Motor neuron (in vitro differentiated cells): ENCODE measurements around the gene VPS29. TPM values are rescaled to one million over a fixed set of nuclear protein-coding genes. Genes with fewer than 3 reads are reported as not detected.
"Not testable (repeated sequence)": the region's sequence is repeated elsewhere in the genome, so short reads cannot be mapped to it uniquely, and the experiment has no call there.

Source experiments
- ATAC-seq, 8 experiments: fragments of 200-7000 bp; cut with Tn5 transposase; replicated peaks in 6 of 8; 2 replicates each; pipeline ENCODE4 v1.8.0; 2021; ENCODE audit warnings: mild to moderate bottlenecking in 8 of 8, moderate library complexity in 8 of 8
- H3K27ac ChIP-seq, 2 donors: fragments of 250-450 bp; sonication (Bioruptor Pico); 2 replicates each; pipeline ENCODE4 v1.9.0; 2021; ENCODE audit warnings: antibody characterized with exemption in 2 of 2, mild to moderate bottlenecking in 2 of 2, moderate library complexity in 1 of 2
- H3K4me1 ChIP-seq, 2 donors: fragments of 250-450 bp; sonication (Bioruptor Pico); replicated peaks in 1 of 2; 2 replicates each; pipeline ENCODE4 v1.6.1; 2021; ENCODE audit warnings: antibody characterized with exemption in 2 of 2, mild to moderate bottlenecking in 2 of 2, moderate library complexity in 1 of 2
- H3K4me3 ChIP-seq, 5 donors: fragments of 250-450 bp; sonication (Bioruptor Pico); 2 replicates each; pipeline ENCODE4 v1.9.0; 2021; ENCODE audit warnings: antibody characterized with exemption in 5 of 5, mild to moderate bottlenecking in 5 of 5, moderate library complexity in 4 of 5
- WGBS, 10 experiments: fragments of 450-650 bp; shearing (Covaris generic); methylation state at CpG; one replicate each; pipeline ENCODE4 v1.0.0; 2022; 5-methylcytosine and 5-hydroxymethylcytosine counted together
- in situ Hi-C, 9 experiments: fragments of 400-800 bp; cut with MboI; loops; one replicate each; pipeline ENCODE4 v1.15.0; 2021; ENCODE audit warnings: low sequenced_read_pairs in 9 of 9, low pct_unique_long_range_greater_than_20kb in 2 of 9; ENCODE audit not compliant: unreplicated experiment in 9 of 9
- total RNA-seq, 8 experiments: library from RNA; unstranded; fragments of 300-600 nt; gene quantifications; 2 replicates each; pipeline versions ENCODE4 v1.2.3 to v1.2.4, GENCODE V29; 2022

VPS29 gene
- total RNA-seq, result 100 to 1,000 TPM in 1 of 8 experiments, 10 to 100 TPM in 7; 54.2 to 110 (median 83.7) TPM

DNA sequence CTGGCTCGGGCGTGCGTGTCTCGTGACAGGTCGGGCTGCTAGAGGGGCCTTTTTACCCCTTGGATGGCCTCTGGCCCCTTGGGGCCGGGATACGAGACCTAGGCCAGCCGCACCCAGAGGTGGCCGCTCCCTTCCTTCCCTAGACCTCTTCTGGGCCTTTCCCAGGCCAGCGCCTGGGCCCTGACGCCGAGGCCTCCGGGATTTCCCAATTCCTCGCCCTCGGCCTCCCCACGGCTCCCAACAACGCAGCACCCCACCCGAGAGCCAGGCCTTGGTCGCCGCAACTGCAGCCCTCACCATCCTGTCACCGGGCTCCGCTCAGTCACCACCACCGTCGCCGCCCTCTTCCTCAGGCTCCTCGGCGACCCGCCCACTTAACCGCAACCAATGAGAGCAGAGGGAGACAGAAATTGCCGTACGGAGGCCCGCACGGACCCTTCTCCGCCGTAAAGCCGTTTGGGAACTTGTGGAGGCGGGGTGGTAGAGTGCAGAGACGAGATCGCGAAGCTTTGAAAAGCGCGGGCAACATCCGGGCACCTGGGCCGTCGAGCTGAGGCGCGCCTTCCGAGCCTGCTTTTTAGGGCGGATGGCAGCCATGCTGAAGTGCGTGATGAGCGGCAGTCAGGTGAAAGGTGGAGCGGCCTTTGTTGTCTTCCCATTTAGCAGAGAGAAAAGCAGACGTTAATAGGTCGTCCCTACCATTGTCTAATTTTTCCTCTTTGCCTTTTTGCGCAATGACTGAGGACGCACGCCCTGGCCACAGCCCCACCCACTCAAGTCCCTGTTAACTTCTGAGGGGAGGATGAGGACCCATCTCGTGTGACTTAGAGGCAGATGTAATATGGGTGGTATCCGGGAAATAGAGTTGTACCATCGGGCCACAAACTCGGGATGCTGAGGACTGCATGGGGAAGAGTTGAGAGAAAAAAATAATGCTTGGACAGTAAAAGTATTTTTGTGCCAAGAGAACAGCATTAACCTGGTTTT, at the start of gene VPS29, which contains the start of gene RAD9B:
TSS of gene VPS29 (minus strand) at position 360 of the 987 bp plus-strand sequence. CDS start at position 300, 60 bp downstream.
TSS of gene RAD9B (plus strand) at position 580 of the 987 bp plus-strand sequence. CDS start at position 587, 7 bp downstream.
- peak within 1 kb of the TSS; percentile 72 to 87 for H3K27ac ChIP-seq
- WGBS, 10 experiments, result 2 to 100% (median 45%) methylated on average over 1 to 35 of the region's 61 CpGs
- H3K4me1 ChIP-seq, result peaks cover 17 to 19% of the 10 kb centered on the region in 2 donors
- H3K4me3 ChIP-seq, result peak within 1 kb of the TSS; percentile 56 to 95 (median 78)
- in situ Hi-C loops, result loop anchor here in 2 of 9 experiments (25.0 kb wide), 2 partner anchors 110 to 385 kb away; partner anchors contain the start of gene TCTN1 (in 1 of the 2)
- ATAC-seq, result peak; percentile 92 to 99 (median 98)

DNA sequence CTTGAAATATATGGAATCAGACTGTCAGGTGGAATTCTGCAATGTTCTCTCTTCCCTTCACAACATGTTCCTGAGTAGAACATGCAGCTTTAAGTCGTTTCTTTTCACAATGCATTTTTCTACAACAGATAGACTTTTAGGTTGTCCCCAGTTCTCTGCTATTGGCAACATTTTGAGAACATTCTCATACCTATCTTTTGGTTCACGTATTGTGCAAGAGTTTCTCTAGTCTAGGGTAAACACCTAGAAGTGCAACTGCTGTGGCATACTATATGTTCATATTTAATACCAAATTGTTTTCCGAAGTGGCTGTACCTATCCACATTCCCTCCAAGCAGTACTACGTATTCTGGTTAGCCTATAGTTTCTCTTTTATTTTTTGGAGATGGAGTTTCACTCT, 49.1 kb upstream of the VPS29 start:
- Histone ChIP-seq H3K4me3 (no peak overlapping the region), H3K4me1 (peaks cover 0 to 2% of the 10 kb centered on the region in 2 donors), H3K27ac (no peak overlapping the region)
- no peak for ATAC-seq
- WGBS, 10 experiments, result 66 to 100% (median 95%) methylated on average over 1 to 4 of the region's 4 CpGs
- in situ Hi-C loops, result no loop called here

DNA sequence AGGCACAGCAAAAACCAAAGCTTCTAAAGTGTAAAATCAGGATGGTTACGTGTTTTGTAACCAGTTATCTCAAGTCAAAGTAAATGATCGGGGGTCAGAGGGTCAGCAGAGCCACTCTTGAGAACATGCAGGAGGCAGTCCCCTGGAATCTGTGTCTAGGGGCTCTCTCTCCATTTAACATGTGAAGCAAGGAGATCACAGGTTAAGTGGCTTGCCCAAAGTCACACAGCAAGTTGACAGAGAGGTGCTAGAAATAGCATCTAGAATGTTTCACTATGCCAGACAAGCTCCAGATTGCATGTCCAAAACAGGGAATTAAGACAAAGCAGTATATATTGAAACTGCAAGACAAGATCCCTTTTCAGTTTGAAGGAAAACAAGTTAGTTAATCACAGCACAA, 47.8 kb upstream of the VPS29 start:
- Histone ChIP-seq H3K4me1 (no peaks in the 10 kb centered on the region), H3K27ac (no peak overlapping the region), H3K4me3 (no peak overlapping the region)
- in situ Hi-C loops, result no loop called here
- WGBS, 10 experiments, result 46 to 100% (median 79%) methylated on average over 2 of the region's 2 CpGs; no CpG with 5 or more reads in 1 of the 10 experiments
- no peak for ATAC-seq

DNA sequence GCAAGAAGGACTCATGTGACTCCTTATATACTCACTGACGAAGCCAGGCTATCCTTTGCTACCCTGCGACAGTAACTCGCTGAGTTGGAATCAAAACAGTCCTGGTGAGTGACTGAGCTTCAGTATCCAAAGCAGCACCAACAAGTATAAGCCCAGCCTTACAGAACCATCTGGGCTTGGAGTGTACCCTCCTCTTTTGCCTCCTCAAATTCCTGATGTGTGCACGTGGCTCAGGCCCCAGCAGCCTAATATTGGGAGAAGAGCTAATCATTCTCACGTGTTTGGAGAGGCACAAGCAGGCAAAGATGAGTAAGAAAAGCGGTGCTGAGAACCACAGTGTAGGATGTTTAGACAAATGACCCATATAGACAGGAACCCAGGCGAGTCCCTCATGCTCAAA, 46.8 kb upstream of the VPS29 start:
- 18 to 100% (median 91%) methylated on average over 1 to 7 of the region's 7 CpGs for WGBS, 10 experiments
- in situ Hi-C loops, result no loop called here
- no peak overlapping the region for H3K27ac ChIP-seq
- no peak overlapping the region for H3K4me3 ChIP-seq
- no peaks in the 10 kb centered on the region for H3K4me1 ChIP-seq
- no peak for ATAC-seq

DNA sequence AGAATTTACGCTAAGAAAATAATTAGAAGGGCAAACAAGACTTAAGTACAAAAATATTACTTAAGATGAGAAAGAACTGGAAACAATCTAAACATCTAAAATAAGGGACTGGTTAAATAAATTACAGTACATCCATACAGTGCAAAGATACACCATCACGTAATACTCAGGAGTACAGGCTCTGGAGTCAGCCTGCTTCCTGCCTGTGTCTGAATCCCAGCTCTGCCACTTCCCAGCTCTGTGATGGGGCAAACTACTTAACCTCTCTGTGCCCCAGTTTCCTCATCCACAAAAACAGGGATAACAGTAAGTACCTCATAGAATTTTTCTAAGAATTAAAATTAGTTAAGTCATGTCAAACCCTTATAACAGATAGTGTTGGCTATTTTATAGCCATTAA, 45.2 kb upstream of the VPS29 start:
- no peak overlapping the region for H3K27ac ChIP-seq
- WGBS, 10 experiments, result 83 to 100% (median 92%) methylated on average over 2 of the region's 2 CpGs; no CpG with 5 or more reads in 1 of the 10 experiments
- no peaks in the 10 kb centered on the region for H3K4me1 ChIP-seq
- in situ Hi-C loops, result no loop called here
- ATAC-seq, result no peak
- no peak overlapping the region for H3K4me3 ChIP-seq

DNA sequence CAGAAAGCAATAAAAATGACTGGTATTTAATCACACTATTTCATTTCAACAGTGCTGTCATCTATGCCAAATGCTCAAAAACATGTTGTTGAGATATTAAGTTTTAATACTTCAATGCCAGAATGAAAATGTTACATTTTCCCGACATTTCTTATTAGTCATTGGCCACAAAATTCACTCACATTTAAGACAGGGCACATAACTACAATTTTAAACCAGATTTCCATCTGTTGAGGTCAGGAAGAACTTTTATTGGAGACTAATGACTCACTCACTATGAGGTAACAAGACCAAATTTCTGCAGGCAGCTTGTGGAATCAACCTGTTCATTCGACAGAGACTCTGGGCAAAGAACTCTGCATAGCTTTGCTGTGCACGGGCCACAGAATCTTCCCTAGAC, 44.4 kb upstream of the VPS29 start:
- no peak overlapping the region for H3K27ac ChIP-seq
- in situ Hi-C loops, result no loop called here
- WGBS, 10 experiments, result 0 to 96% (median 47%) methylated on average over 1 to 3 of the region's 3 CpGs; no CpG with 5 or more reads in 2 of the 10 experiments
- peak in 3 of 8 experiments; percentile 22 to 52 (median 34) for ATAC-seq
- no peak overlapping the region for H3K4me3 ChIP-seq
- H3K4me1 ChIP-seq, result no peaks in the 10 kb centered on the region

DNA sequence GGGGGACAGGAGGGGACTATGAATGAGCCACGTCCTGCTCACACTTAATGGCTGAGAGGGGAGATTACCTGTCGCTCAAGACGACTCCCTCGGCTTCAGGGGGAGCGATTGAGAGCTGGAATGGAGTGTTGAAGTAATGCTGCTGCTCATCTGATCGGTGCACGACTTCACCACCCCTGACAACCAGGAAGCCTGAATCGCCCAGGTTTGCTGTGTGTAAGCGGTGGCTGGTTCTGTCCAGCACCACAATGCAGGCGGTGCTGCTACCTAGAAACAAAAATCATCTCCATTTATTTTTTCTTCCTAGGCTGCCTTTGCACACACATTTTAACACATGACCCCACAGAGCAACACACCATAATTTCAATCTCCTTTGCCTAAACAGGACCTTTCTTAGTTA, 43.9 kb upstream of the VPS29 start:
- in situ Hi-C loops, result no loop called here
- peak in 3 of 8 experiments; percentile 5 to 26 (median 12) for ATAC-seq
- 79 to 100% (median 82%) methylated on average over 1 to 9 of the region's 10 CpGs; no CpG with 5 or more reads in 3 of the 10 experiments for WGBS, 10 experiments
- no peak overlapping the region for H3K4me3 ChIP-seq
- no peak overlapping the region for H3K27ac ChIP-seq
- no peaks in the 10 kb centered on the region for H3K4me1 ChIP-seq

DNA sequence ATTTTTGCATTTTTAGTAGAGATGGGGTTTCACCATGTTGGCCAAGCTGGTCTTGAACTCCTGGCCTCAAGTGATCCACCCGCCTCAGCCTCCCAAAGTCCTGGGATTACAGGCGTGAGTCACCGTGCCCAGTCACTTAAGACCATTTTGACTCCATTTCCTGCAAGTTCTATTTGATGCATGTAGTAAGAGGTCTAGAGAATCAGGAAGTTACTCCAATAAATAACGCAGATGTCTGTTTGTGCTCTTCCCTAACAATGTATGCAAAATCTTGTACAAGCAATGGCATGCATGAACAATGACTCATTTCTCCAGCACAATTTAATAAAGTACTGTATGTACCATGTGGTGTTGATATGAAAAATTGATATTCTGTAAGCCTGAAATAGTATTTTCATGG, 43.3 kb upstream of the VPS29 start:
- H3K4me3 ChIP-seq, in situ Hi-C loops, H3K4me1 ChIP-seq, H3K27ac ChIP-seq: not testable (repeated sequence)
- WGBS, 10 experiments, result 0 to 100% (median 52%) methylated on average over 1 to 3 of the region's 4 CpGs; no CpG with 5 or more reads in 4 of the 10 experiments
- peak in 3 of 8 experiments; percentile 77 to 88 (median 84) for ATAC-seq

DNA sequence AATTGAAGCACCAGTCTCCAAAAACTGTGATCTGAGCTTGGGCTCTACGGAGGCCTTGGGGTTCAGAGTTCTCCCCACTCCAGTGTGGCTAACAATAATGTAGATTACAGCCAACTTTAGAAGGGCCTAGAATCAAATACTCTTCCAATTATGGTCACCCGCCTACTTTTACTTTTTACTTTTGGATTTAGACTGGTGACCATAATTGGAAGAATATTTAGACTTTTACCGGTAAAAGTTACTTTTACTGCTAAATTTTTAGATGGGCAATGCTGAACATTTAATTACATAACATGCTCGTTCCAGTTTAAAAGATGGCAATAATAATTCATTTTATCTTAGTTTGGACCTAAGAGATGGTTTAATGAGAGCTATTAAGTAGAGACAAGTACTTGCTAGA, 42.1 kb upstream of the VPS29 start:
- no peaks in the 10 kb centered on the region for H3K4me1 ChIP-seq
- H3K27ac ChIP-seq, result no peak overlapping the region
- ATAC-seq, result no peak
- H3K4me3 ChIP-seq, result no peak overlapping the region
- 69 to 100% (median 86%) methylated on average over 1 to 4 of the region's 4 CpGs for WGBS, 10 experiments
- in situ Hi-C loops, result no loop called here

DNA sequence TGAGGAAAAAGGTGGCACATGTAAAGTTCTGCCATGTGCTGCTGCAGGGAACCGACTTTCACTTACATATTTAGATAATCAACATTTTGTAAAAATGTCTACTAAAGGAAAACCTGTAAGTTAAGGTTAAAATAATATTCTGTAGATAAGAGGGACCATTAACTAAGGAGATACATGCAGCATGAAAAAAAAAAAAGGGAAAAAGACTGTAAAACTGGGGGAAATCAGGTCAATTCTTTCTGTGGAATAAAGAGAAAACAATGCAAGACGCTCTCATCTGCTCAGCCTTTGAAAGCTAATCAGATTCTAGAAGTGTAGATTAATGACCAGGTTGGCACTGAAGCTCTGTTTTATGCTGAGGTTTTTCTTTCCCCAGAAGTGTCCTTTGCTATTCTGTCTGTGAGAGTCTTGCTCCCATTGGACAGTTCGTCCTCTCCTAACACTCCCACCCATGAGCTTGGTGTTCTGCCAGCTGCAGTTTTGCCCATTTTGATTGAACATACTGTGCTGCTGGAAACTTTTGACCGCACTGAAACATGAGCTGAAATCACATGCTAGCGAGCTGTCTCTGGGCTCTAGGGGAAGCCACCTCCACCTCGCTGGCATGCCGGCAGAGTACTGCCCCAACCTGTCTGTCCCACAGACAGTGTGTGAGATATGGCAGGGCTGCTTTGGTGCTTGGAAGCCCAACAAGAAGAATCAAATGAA, 41.5 kb upstream of the VPS29 start:
- H3K4me1 ChIP-seq, result no peaks in the 10 kb centered on the region
- no peak overlapping the region for H3K4me3 ChIP-seq
- WGBS, 10 experiments, result 35 to 100% (median 88%) methylated on average over 1 to 6 of the region's 7 CpGs; no CpG with 5 or more reads in 1 of the 10 experiments
- peak in 6 of 8 experiments; percentile 6 to 90 (median 54) for ATAC-seq
- H3K27ac ChIP-seq, result no peak overlapping the region
- in situ Hi-C loops, result no loop called here

DNA sequence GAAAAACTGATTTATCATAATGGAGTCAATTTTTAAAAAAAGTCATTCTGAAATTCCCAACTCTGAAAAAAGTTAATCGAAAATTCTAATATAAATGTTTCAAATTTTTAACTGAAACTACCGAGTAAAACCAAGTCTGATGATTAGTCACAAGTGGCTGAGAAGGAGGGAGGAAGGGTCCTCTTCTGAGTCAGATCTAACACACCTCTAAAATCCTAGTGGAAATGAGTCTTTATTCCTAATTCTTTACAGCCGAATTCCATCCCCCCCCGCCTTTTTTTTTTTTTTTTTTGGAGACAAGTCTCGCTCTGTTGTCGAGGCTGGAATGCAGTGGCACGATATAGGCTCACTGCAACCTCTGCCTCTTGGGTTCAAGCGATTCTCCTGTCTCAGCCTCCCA, 38.1 kb upstream of the VPS29 start:
- in situ Hi-C loops, result no loop called here
- no peak for ATAC-seq
- H3K4me3 ChIP-seq, result no peak overlapping the region
- 66 to 100% (median 91%) methylated on average over 1 to 8 of the region's 8 CpGs for WGBS, 10 experiments
- no peaks in the 10 kb centered on the region for H3K4me1 ChIP-seq
- no peak overlapping the region for H3K27ac ChIP-seq

DNA sequence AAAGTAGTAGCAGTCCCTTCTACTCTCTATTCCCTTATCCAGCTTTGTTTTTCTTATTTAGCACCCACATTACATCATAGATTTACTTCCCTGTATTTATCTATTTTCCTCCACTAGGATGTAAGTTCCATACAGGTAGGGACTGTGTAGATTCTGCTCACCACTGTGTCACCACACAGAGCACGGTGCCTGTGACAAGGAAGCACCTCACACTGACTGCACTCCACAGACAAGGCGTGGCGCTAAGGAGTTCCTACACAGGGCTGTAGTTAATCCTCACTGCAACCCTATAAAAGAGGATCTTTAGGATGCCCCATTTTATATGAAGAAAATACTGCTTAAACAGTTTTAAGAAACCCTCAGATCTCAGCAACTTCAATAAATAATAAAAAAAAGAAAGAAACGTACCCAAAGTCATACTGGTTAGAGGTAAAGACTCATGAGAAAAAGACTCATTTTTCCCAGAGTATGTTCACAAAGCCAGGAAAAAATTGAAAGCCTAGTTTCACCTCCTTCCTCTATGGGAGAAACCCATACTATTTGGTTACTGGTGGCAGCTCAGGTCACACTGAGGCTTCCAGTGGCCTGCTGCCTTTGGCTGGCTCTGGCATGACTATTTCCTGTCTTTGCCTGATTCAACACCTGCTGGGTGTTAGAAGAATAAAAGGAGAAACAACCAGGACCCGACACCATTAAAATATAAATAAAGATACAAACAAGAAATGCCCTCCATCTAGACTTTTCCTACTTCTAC, 37.1 kb upstream of the VPS29 start:
- ATAC-seq, result no peak
- WGBS, 10 experiments, result 90 to 100% (median 100%) methylated on average over 1 to 5 of the region's 5 CpGs; no CpG with 5 or more reads in 1 of the 10 experiments
- no peak overlapping the region for H3K4me3 ChIP-seq
- no peaks in the 10 kb centered on the region for H3K4me1 ChIP-seq
- in situ Hi-C loops, result no loop called here
- H3K27ac ChIP-seq, result no peak overlapping the region
